IPS-20b (cell line): ENCODE data around the gene FOXP1.
"Not testable (repeated sequence)": the region's sequence is repeated elsewhere in the genome, so short reads cannot be mapped to it uniquely, and the experiment has no call there.

Source experiments
- H3K27ac ChIP-seq: one replicate; pipeline ENCODE4 v1.5.1; 2013; ENCODE audit warnings: low read length
- H3K27me3 ChIP-seq: 2 replicates; pipeline ENCODE4 v1.6.1; 2013; ENCODE audit warnings: mild to moderate bottlenecking, low read length, inconsistent platforms; ENCODE audit not compliant: insufficient read depth
- H3K36me3 ChIP-seq: 2 replicates; pipeline ENCODE4 v1.6.1; 2013; ENCODE audit warnings: low read depth, mild to moderate bottlenecking, inconsistent platforms, low read length, moderate library complexity; ENCODE audit not compliant: insufficient read depth
- H3K4me1 ChIP-seq: 2 replicates; pipeline ENCODE4 v1.6.1; 2013; ENCODE audit warnings: mild to moderate bottlenecking, control low read depth, inconsistent platforms, low read length, moderate library complexity; ENCODE audit not compliant: insufficient read depth
- H3K4me3 ChIP-seq: 2 replicates; pipeline ENCODE4 v1.5.1; 2013; ENCODE audit warnings: mild to moderate bottlenecking, low read length, inconsistent platforms
- H3K9ac ChIP-seq: 2 replicates; pipeline ENCODE4 v1.6.1; 2013; ENCODE audit warnings: low read depth, mild to moderate bottlenecking, inconsistent platforms, low read length, moderate library complexity
- H3K9me3 ChIP-seq: 2 replicates; pipeline ENCODE4 v1.6.1; 2013; ENCODE audit warnings: mild to moderate bottlenecking, low read depth, low read length, inconsistent platforms; ENCODE audit not compliant: insufficient read depth

Gene FOXP1

DNA sequence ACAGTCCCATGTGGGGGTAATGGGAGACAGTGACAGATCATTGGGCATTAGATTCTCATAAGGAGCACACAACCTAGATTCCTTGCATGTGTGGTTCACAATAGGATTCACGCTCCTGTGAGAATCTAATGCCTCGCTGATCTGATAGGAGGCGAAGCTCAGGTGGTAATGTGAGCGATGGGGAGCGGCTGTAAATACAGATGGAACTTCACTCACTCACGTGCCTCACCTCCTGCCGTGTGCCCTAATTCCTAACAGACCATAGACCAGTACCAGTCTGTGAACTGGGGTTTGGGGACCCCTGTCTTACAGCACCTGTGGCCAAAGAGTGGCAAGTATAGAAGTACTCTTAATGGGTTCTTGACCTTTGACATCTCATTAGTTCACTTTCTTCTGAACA lies 554.7 kb downstream of the FOXP1 start:
- H3K36me3 ChIP-seq: no peaks in the 10 kb centered on the region
- H3K27me3 ChIP-seq: no peaks in the 10 kb centered on the region
- H3K27ac ChIP-seq: no peak overlapping the region
- H3K4me1 ChIP-seq: peaks cover 14% of the 10 kb centered on the region
- no peaks in the 10 kb centered on the region for H3K9me3 ChIP-seq
- H3K4me3 ChIP-seq: no peak overlapping the region
- H3K9ac ChIP-seq: no peak overlapping the region

DNA sequence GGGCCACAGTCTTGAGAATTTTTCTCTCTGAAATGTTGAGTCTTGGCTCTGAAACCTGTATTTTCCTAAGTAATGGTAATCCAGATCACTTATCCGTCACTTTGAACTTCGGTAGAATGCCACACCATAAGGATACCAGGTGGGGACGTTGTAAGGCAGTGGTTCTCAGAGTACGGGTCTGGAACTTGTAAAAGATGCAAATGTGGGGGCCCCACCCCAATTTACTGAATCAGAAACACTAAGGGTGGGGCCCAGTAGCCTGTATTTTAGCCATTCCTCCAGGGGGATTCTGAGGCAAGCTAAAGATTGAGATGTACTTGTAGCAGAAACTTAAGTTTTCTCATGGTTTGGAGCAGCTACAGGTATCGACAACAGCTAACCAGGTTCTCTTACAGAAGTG lies 555.3 kb downstream of the FOXP1 start:
- no peak overlapping the region for H3K27ac ChIP-seq
- H3K4me3 ChIP-seq: no peak overlapping the region
- H3K27me3 ChIP-seq: no peaks in the 10 kb centered on the region

DNA sequence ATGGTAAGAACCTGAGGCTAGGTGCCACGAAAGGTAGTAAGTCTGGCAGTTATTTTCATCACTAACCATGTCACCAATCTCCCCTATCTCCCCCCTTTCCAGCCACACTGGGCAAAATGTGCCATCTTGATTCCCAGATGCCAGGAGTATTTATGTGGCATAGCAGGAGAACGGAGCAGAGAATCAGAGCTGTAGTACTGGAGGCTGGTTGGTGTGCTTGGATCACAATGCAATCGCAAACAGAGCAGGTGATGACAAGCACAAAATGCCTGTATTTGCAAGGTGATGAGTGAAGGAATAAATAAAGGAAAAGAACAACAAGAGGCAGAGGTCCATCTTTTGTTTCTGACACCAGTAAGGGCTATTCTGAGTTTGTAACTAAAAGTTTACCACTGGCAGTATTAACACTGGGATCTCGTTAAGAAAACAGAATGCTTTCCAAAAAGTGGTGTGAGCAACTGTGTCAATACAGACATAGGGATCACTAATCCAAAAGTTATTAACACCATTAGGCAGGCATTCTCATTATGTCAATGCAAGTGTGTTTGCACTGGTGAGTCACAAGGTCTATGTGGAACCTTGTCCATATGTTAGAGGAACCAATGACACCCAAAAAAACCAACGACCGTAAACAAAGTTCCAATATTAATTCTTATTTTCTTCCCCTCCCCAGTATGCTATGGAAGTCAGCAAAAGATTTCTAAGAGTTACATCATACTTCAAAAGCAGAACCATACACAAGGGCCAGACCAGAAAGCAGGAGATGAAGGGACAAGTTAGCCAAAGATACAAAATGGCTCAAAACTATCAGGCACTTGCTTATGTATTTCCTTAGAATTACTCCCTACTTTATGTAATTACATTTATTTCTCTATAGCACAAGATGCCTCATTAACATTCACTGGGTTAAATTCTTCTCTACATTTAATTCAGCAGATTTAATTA lies 556.6 kb downstream of the FOXP1 start:
- peaks cover 9% of the 10 kb centered on the region; the same call in 1 of the 2 replicates for H3K4me1 ChIP-seq

More for the DNA sequence above, 555.3 kb downstream of the FOXP1 start:
- Histone ChIP-seq H3K9ac (no peak overlapping the region), H3K9me3 (no peaks in the 10 kb centered on the region), H3K36me3 (no peaks in the 10 kb centered on the region), H3K4me1 (peaks cover 13% of the 10 kb centered on the region)

DNA sequence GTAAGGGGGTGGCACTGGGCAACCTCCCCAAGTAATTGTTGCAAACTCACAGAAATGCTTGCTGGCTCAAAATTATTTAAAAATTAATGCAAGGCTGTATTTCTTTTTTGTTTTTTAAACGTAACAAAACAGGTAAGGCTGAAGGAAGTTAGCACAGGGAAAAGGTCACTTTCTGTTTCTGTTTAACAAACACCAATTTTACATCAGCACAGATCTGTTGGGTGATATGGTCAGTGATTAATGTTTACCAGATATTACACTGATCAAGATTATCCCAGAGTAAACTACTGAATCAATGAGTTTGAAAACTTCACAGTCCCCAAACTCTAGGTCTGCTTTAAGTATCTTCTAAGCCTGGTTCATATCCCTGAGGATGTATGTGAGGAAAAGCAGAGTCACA lies 558.0 kb downstream of the FOXP1 start:
- Histone ChIP-seq H3K4me1 (peaks cover 9% of the 10 kb centered on the region; the same call in 1 of the 2 replicates), H3K27ac (no peak overlapping the region), H3K9me3 (no peaks in the 10 kb centered on the region), H3K36me3 (no peaks in the 10 kb centered on the region), H3K27me3 (no peaks in the 10 kb centered on the region), H3K4me3 (no peak overlapping the region), H3K9ac (no peak overlapping the region)

More for the DNA sequence above, 556.6 kb downstream of the FOXP1 start:
- Histone ChIP-seq H3K9me3 (no peaks in the 10 kb centered on the region), H3K4me3 (no peak overlapping the region), H3K36me3 (no peaks in the 10 kb centered on the region), H3K27ac (no peak overlapping the region), H3K9ac (no peak overlapping the region), H3K27me3 (no peaks in the 10 kb centered on the region)

DNA sequence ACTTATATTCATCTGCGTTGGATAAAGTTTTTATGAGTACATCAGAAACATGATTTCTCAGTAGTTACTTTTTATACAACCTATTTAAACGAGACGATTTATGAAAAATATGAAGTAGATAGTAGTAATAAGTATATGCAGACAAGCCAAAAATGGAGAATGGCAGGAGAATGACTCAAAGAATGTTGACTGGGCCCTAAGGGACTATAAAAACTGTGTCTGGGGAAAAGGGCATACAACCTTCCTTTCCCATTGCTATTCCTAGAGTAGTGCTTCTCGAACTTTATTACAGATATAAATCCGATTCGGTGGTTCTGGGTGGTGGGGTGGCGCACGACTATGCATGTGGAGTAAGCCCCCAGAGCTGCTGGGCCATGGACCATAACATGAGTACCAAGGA lies 558.5 kb downstream of the FOXP1 start:
- H3K27ac ChIP-seq: no peak overlapping the region
- H3K9ac ChIP-seq: no peak overlapping the region
- H3K4me3 ChIP-seq: no peak overlapping the region
- H3K36me3 ChIP-seq: no peaks in the 10 kb centered on the region
- peaks cover 9% of the 10 kb centered on the region; the same call in 1 of the 2 replicates for H3K4me1 ChIP-seq
- H3K9me3 ChIP-seq: no peaks in the 10 kb centered on the region
- H3K27me3 ChIP-seq: no peaks in the 10 kb centered on the region

DNA sequence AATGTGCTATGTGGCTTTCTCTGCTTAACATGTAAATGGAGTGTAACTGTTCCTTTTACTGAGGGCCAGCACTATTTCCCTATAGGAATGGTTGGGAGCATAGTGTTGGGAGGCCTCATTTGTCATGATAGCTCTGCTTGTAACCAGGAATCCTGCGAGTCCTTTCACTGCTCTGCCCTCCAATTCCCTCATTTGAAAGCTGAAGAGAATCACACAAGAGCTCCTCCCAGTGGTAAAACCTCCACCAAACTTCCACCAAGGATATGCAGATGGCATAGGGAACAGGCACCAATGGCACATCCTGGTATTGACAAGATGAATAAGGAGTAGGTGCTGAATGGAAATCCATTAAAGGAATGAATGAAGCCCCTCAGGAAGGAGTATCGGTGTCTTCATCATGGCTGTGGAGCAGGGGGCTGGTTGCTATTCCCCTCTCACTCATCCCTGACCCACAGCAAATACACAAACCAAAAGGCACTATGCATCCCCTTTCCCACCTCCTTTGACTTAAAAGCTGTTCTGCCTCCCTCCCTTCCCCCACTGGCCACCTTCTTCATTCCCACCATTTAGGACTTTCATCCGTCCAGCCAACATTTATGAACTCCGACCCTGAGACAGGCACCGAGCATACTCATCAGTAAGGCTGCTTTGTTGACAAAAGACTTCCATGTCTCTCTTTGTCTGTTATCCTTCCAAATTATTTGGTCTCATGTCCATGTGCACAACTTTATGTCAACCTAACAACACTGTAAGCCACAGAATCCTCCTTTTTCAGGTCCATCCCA lies 560.8 kb downstream of the FOXP1 start:
- H3K27me3 ChIP-seq: no peaks in the 10 kb centered on the region
- peaks cover 9% of the 10 kb centered on the region; the same call in 1 of the 2 replicates for H3K4me1 ChIP-seq
- H3K27ac ChIP-seq: no peak overlapping the region
- no peaks in the 10 kb centered on the region for H3K9me3 ChIP-seq
- no peaks in the 10 kb centered on the region for H3K36me3 ChIP-seq
- no peak overlapping the region for H3K4me3 ChIP-seq
- H3K9ac ChIP-seq: no peak overlapping the region

DNA sequence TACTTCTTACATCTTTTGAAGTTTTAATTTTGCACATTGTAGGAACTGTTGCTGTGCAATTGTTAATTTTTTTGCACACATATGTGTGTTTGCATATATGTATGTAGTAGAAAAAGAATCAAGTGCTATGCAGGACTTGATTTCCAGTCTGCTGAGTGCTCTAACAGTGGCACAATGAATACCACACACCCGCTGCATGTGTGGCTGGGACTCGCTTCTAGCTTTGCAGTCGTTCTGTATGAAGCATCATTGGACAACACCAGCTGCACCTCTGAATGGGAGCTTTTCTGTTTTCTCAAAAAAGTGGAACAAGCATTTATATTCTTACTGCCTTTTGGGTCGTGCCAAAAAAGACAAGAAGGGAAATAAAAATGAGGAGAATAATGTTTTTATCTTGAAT lies 564.7 kb downstream of the FOXP1 start:
- Histone ChIP-seq H3K4me3 (no peak overlapping the region), H3K27ac (no peak overlapping the region), H3K27me3 (no peaks in the 10 kb centered on the region), H3K9me3 (no peaks in the 10 kb centered on the region), H3K9ac (no peak overlapping the region), H3K4me1 (peaks cover 9% of the 10 kb centered on the region; the same call in 1 of the 2 replicates), H3K36me3 (peaks cover 8% of the 10 kb centered on the region)

DNA sequence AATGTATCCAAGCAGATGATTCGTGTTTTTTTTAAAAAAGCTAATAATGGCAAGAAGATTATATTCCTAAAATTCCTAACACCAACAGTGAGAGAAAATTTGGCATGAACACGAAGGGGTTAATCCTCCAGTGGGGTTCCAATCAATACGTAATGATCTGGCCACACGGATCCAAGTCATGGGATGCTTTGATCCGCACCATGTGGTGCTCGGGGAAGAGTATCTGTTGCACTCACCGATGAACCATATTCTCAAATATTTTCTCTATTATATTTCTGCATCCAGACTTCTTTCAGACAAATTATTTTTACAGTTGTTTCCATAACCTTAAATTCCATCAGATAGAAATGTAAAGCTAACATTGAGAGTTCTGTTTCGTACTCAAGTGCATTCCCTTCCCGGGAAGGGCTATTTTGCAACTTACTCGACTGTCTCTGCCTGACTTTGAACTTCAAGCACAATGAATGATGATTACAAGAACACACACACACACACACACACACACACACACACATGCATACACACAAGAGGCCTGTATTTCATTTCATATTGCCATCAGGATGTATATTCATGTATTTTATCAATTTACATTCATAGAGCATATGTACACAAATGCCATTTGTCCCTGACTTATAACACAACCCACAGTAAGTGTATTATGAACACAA lies 567.2 kb downstream of the FOXP1 start:
- no peaks in the 10 kb centered on the region for H3K4me1 ChIP-seq
- no peaks in the 10 kb centered on the region for H3K27me3 ChIP-seq
- H3K36me3 ChIP-seq: peaks cover 8% of the 10 kb centered on the region
- no peak overlapping the region for H3K4me3 ChIP-seq
- no peak overlapping the region for H3K27ac ChIP-seq
- H3K9me3 ChIP-seq: no peaks in the 10 kb centered on the region
- H3K9ac ChIP-seq: no peak overlapping the region

DNA sequence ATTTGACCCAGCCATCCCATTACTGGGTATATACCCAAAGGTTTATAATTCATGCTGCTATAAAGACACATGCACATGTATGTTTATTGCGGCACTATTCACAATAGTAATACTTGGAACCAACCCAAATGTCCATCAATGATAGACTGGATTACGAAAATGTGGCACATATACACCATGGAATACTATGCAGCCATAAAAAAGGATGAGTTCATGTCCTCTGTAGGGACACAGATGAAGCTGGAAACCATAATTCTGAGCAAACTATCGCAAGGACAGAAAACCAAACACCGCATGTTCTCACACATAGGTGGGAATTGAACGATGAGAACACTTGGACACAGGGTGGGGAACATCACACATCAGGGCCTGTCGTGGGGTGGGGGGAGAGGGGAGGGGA lies 568.9 kb downstream of the FOXP1 start:
- H3K27ac ChIP-seq, H3K9me3 ChIP-seq, H3K36me3 ChIP-seq: not testable (repeated sequence)

DNA sequence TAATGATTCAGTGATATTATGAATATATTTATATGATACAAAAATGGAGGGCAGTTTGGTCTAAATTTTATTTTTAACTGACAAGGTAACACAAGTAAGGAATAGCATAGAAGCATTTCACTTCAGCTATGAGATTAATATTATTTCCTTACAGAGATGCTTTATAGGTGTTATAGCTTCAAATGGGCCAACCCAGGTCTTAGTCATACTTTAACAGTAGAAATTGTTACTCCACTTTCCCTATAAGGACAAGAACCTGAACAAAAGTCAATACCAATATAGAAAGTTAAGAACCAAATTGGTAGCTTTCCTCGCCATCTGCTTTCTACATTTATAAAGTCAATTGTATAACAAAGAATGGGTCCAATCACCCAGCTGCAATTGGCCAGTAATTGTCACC lies 570.6 kb downstream of the FOXP1 start:
- Histone ChIP-seq H3K4me1 (peaks cover 6% of the 10 kb centered on the region), H3K9me3 (no peaks in the 10 kb centered on the region), H3K27me3 (peaks cover 22% of the 10 kb centered on the region; the same call in 1 of the 2 replicates), H3K9ac (no peak overlapping the region), H3K27ac (no peak overlapping the region), H3K36me3 (peaks cover 8% of the 10 kb centered on the region), H3K4me3 (no peak overlapping the region)

More for the DNA sequence above, 568.9 kb downstream of the FOXP1 start:
- not testable (repeated sequence) for H3K27me3 ChIP-seq, H3K9ac ChIP-seq, H3K4me3 ChIP-seq, H3K4me1 ChIP-seq

DNA sequence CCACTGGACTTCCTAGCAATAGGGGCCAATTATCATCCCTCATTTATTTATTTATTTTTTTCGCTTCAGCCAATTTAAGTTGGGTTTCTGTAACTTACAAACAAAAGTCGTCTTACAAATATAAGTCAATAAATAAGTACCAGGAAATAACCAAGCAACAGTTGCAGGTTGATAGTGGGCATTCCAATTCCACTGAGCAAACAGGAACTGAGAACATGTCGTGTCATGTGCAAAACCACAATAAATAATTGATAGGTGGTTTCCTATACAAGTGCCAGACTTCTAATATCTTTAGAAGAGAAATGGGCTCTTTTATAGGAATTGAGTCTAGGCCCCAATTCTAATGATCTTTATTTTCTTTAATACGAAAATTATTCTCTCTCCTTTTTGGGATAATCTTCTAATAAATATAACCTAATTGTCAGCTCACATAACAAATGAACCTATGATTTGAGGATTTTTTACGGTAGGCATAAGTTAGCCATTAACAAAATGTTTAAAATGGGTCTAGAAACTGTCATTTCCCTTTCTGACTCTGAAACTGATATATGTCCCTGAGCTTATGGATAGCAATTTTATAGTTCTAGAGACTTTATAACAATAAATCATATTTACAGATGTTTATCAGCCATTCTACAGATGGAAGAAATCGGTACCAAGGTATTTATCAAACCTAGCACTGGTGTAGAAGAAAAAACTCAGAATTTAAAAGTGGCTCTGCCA lies 571.8 kb downstream of the FOXP1 start:
- H3K9ac ChIP-seq: no peak overlapping the region
- H3K4me1 ChIP-seq: peaks cover 16% of the 10 kb centered on the region
- no peak overlapping the region for H3K27ac ChIP-seq
- H3K27me3 ChIP-seq: peaks cover 24% of the 10 kb centered on the region; the same call in 1 of the 2 replicates
- H3K36me3 ChIP-seq: peaks cover 8% of the 10 kb centered on the region
- H3K4me3 ChIP-seq: no peak overlapping the region
- H3K9me3 ChIP-seq: no peaks in the 10 kb centered on the region
